Measurements from ENCODE around the gene TSPAN32. TPM values are rescaled to one million over a fixed set of nuclear protein-coding genes. Genes with fewer than 3 reads are reported as not detected.

TSPAN32 gene
- total RNA-seq, 1 experiment from 2014 or later = 1.4 TPM

DNA sequence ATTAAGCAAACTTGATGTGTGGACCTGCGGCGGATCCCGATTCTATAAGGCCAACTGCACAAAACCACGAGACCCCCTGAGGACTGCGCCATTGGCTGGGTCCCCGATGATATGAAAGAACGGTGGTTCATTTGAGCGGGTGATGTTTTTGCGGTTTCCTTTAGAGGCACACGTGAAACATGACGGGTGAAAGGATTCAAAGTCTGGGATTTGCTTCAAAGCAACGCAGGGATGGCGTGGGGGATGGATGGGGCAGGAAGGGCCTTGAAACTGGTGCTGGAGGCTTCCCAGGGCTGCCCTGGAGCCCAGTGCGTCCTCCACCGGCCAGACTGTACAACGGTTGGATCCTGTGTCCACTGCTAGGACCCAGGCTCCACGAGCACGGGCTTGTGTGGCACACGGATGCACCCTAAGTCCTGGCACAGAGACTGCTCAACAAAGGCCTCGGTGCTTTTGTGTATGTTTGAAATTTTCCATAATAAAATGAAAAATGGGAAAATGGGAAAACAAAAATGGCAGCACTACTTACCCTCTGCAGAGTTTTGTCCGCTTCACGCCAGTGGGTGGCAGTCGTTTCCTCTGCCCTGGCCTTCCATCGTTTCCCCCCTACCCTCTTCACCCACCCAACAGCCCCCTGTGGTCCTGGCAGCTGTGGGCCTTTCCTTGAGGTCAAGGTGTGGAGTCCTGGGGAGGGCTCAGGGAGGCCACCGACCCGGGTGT lies 35.1 kb upstream of the TSPAN32 start:
- DNase-seq (ENCODE audit: low spot score) = no peak

DNA sequence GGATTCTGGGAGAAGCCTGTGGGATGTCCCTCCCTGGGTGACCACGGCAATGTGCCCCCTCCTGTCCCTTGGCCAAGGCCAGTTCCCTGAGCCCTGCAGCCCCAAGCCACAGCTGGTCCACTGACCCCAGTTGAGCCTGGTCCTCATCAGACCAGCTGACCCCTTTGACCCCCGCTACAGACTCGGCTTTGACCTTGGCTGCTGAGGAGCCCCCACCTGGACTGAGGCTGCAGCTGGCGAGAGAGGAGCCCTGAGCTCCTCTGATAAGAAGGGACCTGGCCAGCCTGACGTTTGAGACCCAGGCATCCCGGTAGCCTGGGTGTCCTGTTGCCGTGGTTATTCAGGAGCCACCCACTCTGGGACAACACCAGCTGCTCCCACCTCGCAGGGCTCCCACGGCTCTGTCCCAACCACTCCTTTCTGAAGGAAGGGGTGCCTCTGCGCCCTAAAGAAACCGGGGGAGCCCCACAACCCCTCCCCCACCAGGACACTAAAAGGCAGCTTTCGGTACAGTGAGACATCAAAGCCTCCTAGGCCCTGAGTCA lies 34.4 kb upstream of the TSPAN32 start:
- no peak for DNase-seq (ENCODE audit: low spot score)

- peak; percentile 48 for DNase-seq (ENCODE audit: low spot score)
Measured at GRCh38 chr11:2267851-2268728, 33.7 kb upstream of the TSPAN32 start.

- peak; percentile 64 for DNase-seq (ENCODE audit: low spot score)
Measured at GRCh38 chr11:2268729-2269600, 32.8 kb upstream of the TSPAN32 start.

GRCh38 chr11:2269601-2270321 lies 32.1 kb upstream of the TSPAN32 start:
- peak; percentile 73 for DNase-seq (ENCODE audit: low spot score)

DNA sequence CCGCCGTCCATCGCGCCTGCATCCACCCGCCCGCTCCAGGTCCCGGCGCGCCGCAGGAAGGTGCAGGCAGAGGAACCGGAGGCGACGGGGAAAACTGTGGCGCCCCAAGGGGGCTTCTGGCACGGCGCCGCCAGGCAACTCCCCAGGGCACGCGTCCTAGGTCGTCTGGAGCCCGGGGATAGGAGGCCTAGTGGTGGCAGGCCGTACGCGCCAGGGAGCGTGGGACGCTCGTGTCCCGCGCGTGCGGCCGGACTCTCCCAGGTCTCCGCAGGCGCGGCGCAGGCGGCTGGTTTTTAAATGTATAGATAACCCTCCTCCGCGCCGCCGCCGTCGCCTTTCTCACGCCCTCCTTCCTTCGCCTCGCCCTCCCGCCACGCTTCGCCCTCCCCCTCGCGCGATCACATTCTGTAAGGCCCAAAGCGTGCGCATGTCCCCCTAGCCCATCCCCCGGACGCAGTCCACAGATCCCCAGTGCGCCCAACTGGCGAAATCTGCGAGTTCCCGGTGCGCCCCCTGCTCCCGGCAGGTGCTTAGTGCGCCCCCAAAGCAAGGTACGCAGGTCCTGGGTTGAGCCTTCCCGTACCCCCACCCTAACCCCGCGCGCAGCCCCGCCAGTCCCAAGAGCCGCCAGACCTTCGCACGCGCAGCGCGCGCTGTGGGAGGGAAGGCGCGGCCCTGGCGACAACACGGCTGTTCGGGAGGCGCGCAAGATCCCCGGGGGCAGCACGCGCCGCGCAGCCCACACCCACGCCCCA lies 31.3 kb upstream of the TSPAN32 start, which contains the start of gene ASCL2:
Gene ASCL2, minus strand, starts transcription at position 267 of the 755 bp plus-strand sequence. Its CDS starts 256 bp downstream, at position 11.
- DNase-seq (ENCODE audit: low spot score) = no peak

DNA sequence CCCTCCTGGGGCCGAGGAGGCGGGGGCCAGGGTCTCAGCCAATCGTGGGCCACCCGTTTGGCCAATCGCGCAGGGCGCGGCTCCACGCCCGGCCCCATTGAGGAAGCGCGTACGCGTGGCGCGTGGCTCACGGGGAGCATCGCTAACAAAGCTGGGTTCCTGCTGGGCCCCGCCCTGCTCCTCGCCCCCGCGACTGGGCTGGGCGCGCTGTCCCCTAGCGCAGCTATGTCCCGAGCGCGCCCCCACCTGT lies 30.8 kb upstream of the TSPAN32 start:
- DNase-seq (ENCODE audit: low spot score) = no peak

DNA sequence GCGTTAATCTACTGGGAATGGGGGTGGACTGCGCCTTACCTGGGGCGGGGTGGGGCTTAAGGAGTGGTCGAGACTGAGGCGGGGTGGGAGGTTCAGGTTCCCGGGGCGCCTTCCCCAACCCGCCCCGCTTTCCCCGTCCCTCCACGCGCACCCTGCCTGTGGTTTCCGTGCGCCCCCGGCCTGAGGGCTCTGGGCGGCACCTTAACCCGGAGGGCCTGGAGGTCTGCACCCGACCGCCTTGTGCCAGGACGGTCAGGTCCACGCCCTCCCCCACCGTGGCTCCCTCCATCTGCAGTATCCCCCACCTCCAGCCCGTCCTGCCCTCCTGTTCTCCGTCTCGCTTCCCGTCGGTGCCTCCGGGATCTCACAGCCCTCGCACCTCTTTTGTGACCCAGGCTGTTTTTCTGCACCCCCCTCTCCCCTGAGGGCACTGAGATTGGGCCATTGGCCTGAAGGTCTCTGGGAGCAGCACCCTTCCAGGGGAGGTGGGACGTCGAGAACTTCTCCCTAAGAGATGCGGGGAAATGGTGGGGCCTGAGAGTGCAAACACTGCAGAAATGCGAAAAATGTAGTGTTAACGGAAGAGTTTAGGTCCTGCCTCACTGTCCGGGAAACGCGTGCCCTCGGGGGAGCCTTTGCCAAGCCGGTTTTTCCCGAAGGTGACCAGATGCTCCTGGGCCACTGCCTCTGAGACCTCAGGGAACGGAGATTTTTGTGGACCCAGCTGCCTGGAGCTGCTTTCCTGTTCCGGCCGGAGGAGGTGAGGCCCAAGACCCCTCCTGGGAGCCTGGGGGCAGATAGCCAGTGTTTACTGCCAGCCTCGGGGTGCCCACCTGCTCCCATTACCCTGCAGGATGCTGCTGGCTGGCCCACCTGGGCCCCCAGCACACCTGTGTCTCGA lies 30.2 kb upstream of the TSPAN32 start:
- DNase-seq (ENCODE audit: low spot score) = no peak

DNA sequence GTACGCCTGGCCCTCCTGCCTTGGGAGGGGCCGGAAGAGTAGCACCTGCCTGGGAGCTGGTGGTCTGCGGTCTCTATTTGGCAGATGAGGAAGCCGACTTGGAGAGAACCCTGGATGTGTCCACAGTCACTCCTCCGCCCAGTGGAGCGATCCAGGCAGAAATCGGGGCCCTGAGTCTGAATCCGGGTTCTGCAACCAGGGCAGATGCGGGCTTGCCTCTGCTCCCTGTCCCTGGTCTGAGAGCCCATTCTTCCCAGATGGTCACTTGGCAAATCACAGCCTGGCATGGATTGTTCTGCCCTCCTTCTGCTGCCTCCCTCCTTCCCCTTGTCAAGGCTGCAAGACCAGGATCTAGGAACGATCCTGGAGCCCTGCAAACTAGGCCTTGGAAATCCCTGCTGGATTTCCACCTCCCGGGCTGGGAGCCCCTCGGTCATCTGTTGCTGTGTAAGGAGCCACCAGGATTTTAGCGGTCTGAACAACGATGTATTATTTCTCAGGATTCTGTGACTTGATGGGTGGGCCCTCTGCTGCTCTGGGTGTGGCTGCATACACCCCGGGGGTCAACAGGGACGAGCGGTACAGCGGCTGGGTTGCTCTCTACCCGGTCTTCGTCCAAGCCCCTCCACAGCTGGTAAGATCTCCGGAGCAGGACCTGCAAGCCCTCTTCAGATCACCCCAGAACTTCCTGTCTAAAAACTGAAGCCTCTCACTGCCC lies 29.4 kb upstream of the TSPAN32 start:
- no peak for DNase-seq (ENCODE audit: low spot score)

DNA sequence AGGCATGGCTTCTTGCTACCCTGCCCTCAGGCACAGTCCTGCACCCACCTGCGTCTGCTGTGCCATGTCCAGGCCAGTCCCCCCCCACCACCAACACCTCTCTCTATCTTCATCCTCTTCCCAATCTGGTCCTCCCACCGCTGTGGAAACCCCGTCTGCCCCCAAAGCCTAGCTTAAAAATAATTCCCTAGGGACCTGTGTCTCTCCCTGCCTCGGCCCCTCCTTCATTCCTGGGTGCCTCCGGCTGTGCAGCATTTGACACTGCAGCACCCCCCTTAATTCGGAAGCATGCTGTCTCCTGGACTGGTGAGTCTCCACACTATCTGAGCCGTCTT lies 28.9 kb upstream of the TSPAN32 start:
- no peak for DNase-seq (ENCODE audit: low spot score)

DNA sequence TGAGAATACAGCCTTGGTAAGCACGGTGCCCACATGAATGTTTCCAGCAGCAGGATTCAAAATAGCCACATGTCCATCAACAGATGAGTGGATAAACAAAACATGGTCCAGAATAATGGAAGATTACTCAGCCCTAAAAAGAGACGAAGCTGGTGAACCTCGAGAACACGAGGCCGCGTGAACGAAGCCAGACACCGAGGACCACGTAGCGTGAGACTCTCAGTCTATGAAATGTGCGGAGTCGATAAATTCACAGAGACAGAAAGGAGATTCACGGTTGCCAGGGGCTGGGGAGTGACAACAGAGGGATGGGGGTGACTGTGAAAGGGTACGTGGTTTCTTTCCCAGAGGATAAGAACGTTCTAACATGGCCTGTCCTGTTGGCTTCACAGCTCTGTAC lies 28.5 kb upstream of the TSPAN32 start:
- no peak for DNase-seq (ENCODE audit: low spot score)

DNA sequence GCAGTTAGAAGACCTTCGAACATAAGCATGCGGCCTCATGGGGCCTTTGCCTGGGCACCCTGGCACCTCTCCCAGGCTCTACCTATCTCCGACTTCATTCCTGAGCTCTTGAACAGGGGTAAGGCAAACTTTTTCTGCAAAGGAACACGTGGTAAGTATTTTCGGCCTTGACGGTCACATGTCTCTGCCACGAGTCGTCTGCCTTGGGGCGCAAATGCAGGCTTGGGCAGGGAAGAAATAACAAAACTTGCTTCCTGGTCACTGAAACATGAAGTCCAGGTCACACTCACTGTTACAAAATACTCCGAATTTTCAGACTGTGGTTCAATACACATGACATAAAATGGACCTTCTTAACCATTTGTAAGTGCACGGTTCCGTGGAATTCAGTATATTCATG lies 28.0 kb upstream of the TSPAN32 start:
- no peak for DNase-seq (ENCODE audit: low spot score)

GRCh38 chr11:2275334-2276279 lies 26.2 kb upstream of the TSPAN32 start:
- DNase-seq (ENCODE audit: low spot score) = no peak

- DNase-seq (ENCODE audit: low spot score) = no peak
Measured at GRCh38 chr11:2276280-2277007, 25.4 kb upstream of the TSPAN32 start.

GRCh38 chr11:2277008-2277346 lies 24.8 kb upstream of the TSPAN32 start:
- DNase-seq (ENCODE audit: low spot score) = no peak

DNA sequence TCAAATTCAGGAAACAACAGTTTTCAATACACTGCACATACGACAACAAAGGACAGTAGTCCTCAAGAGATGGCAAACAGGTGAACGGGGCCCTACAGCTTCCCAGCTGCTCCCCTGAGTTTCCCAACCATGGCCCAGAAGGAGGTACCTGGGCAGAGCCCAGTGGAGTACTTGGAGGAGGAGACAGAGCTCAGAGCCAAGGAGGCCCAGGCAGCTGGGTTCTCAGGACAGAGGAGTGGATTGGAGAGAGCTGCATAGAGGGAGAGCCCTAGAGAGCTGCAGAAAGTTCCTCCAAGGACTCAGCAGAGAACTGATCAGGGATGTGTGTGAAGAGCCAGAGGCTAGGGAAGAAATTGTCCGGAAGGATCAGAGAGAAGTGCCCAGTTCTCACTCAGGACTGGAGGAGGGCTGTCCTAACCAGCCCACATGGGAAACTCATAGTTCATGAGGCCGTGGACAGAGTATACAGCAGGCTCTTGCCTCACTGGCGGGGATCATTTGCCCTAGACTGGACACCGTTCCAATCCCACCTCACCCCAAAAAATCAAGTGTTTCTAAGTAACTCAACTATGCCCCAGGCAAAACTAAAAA lies 23.8 kb upstream of the TSPAN32 start:
- DNase-seq (ENCODE audit: low spot score) = no peak

GRCh38 chr11:2280208-2280607 lies 21.6 kb upstream of the TSPAN32 start:
- DNase-seq (ENCODE audit: low spot score) = no peak
